Lower leg skin (tissue), 3 donors: Measurements from ENCODE around the gene STAM2.

Source experiments
- POLR2A ChIP-seq, 2 donors: fragments of 450-650 bp; IDR thresholded peaks; one replicate each; pipeline ENCODE4 v1.6.1; 2016 to 2017; ENCODE audit warnings: antibody characterized with exemption in 2 of 2, mild to moderate bottlenecking in 1 of 2, moderate library complexity in 1 of 2
- TF ChIP-seq, protein P1 (sequence below), 3 donors: fragments of 450-650 bp; IDR thresholded peaks; one replicate each; pipeline ENCODE4 v1.5.1; 2016; ENCODE audit warnings: antibody characterized with exemption in 3 of 3, mild to moderate bottlenecking in 3 of 3, moderate library complexity in 2 of 3

DNA sequence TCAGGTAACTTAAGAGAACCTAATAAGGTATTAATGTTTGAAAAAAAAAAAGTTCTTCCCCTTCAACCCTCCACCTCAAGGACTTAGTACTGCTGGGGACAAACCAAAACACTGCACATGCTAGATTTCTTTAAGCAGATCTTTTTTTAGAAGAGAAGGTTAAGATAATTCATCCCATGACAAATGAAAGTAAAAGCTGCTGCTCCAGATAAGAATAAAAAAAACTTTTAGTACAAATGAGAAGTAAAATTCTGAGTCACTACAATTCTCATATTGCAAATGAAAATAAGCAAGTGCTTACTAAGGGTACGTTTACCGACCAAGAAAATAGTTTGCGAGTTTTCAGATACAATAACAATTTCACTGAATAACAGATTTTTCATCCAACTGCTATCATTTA, 8.9 kb downstream of the STAM2 start:
- TF ChIP-seq, protein P1, sequence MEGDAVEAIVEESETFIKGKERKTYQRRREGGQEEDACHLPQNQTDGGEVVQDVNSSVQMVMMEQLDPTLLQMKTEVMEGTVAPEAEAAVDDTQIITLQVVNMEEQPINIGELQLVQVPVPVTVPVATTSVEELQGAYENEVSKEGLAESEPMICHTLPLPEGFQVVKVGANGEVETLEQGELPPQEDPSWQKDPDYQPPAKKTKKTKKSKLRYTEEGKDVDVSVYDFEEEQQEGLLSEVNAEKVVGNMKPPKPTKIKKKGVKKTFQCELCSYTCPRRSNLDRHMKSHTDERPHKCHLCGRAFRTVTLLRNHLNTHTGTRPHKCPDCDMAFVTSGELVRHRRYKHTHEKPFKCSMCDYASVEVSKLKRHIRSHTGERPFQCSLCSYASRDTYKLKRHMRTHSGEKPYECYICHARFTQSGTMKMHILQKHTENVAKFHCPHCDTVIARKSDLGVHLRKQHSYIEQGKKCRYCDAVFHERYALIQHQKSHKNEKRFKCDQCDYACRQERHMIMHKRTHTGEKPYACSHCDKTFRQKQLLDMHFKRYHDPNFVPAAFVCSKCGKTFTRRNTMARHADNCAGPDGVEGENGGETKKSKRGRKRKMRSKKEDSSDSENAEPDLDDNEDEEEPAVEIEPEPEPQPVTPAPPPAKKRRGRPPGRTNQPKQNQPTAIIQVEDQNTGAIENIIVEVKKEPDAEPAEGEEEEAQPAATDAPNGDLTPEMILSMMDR (IDR thresholded peaks at IDR 0.05), result no peak
- no peak for TF ChIP-seq POLR2A (IDR thresholded peaks at IDR 0.05)
